GM23338 (cell line): ENCODE results near the gene MPND. TPM values are rescaled to one million over a fixed set of nuclear protein-coding genes. Genes with fewer than 3 reads are reported as not detected.

Experiments used
- ATAC-seq: fragments of 200-7000 bp; cut with Tn5 transposase; 3 replicates; pipeline ENCODE4 v1.9.1; 2020
- DNase-seq: peaks from one replicate; pipeline ENCODE4 v3.0.0-alpha.2; 2015; ENCODE audit warnings: low spot score
- H2AFZ ChIP-seq: fragments of 200-600 bp; sonication (generic); 2 replicates; pipeline ENCODE4 v1.8.0; 2016; ENCODE audit warnings: antibody characterized with exemption, mild to moderate bottlenecking, moderate library complexity
- H3F3A ChIP-seq: fragments of 200-600 bp; sonication (generic); replicated peaks from 2 replicates; pipeline ENCODE4 v1.8.0; 2017; ENCODE audit warnings: antibody characterized with exemption, mixed run types, low read depth
- H3K27ac ChIP-seq: fragments of 200-600 bp; sonication (generic); 2 replicates; pipeline ENCODE4 v1.6.1; 2016; ENCODE audit warnings: low read depth
- H3K27me3 ChIP-seq: fragments of 200-600 bp; sonication (generic); 2 replicates; pipeline ENCODE4 v1.8.0; 2016; ENCODE audit warnings: mild to moderate bottlenecking, mixed run types, moderate library complexity; ENCODE audit not compliant: insufficient read depth
- H3K36me3 ChIP-seq: fragments of 200-600 bp; sonication (generic); 2 replicates; pipeline ENCODE4 v1.8.0; 2016; ENCODE audit warnings: mild to moderate bottlenecking; ENCODE audit not compliant: insufficient read depth
- H3K4me1 ChIP-seq: fragments of 200-600 bp; sonication (generic); 2 replicates; pipeline ENCODE4 v1.8.0; 2016; ENCODE audit warnings: mild to moderate bottlenecking, moderate library complexity; ENCODE audit not compliant: insufficient read depth
- H3K4me2 ChIP-seq: fragments of 200-600 bp; sonication (generic); 2 replicates; pipeline ENCODE4 v1.7.1; 2017; ENCODE audit warnings: mixed run types
- H3K4me3 ChIP-seq: fragments of 200-600 bp; sonication (generic); 2 replicates; pipeline ENCODE4 v1.6.1; 2016; ENCODE audit warnings: mixed run types
- H3K79me2 ChIP-seq: fragments of 200-600 bp; sonication (generic); replicated peaks from 2 replicates; pipeline ENCODE4 v1.8.0; 2017; ENCODE audit warnings: mild to moderate bottlenecking; ENCODE audit not compliant: insufficient read depth
- H3K9me2 ChIP-seq: fragments of 200-600 bp; sonication (generic); 2 replicates; pipeline ENCODE4 v1.8.0; 2017; ENCODE audit not compliant: insufficient read depth
- H4K20me1 ChIP-seq: fragments of 200-600 bp; sonication (generic); replicated peaks from 2 replicates; pipeline ENCODE4 v1.8.0; 2017; ENCODE audit warnings: mild to moderate bottlenecking; ENCODE audit not compliant: insufficient read depth
- H3K27ac Mint-ChIP-seq: 2 replicates; pipeline ENCODE4 v1.8.0; 2020; ENCODE audit warnings: inconsistent platforms, mild to moderate bottlenecking, moderate library complexity, mixed read lengths
- H3K27me3 Mint-ChIP-seq: 3 replicates; pipeline ENCODE4 v1.8.0; 2022; ENCODE audit warnings: low read depth, mild to moderate bottlenecking, moderate library complexity, mixed read lengths, inconsistent platforms; ENCODE audit not compliant: insufficient read depth, poor library complexity
- H3K36me3 Mint-ChIP-seq: 3 replicates; pipeline ENCODE4 v1.8.0; 2021; ENCODE audit warnings: low read depth, mild to moderate bottlenecking, inconsistent platforms, moderate library complexity, mixed read lengths
- H3K4me1 Mint-ChIP-seq: 3 replicates; pipeline ENCODE4 v1.8.0; 2020; ENCODE audit warnings: mild to moderate bottlenecking, inconsistent platforms, mixed read lengths
- H3K4me3 Mint-ChIP-seq: 3 replicates; pipeline ENCODE4 v1.8.0; 2021; ENCODE audit warnings: moderate library complexity, mild to moderate bottlenecking, inconsistent platforms, mixed read lengths
- H3K9me3 Mint-ChIP-seq: 3 replicates; pipeline ENCODE4 v1.8.0; 2020; ENCODE audit warnings: moderate library complexity, mild to moderate bottlenecking, inconsistent platforms, mixed read lengths
- CREB1 ChIP-seq: fragments of 250-450 bp; sonication (Bioruptor Pico); IDR thresholded peaks from 2 replicates; pipeline ENCODE4 v1.5.0; 2020; ENCODE audit warnings: low read depth, mild to moderate bottlenecking, moderate library complexity
- CTCF ChIP-seq, 2 experiments: fragments of 200-600 bp in 1 of 2; sonication (generic) in 1 of 2; conservative IDR thresholded peaks; 2 replicates each; pipeline versions ENCODE4 v1.5.1 to v1.6.1; 2016 to 2017; ENCODE audit warnings: antibody characterized with exemption in 2 of 2, low read depth in 2 of 2, mild to moderate bottlenecking in 2 of 2, moderate library complexity in 1 of 2
- ETS1 ChIP-seq: IDR thresholded peaks from 2 replicates; pipeline ENCODE4 v1.6.1; 2016; ENCODE audit warnings: antibody characterized with exemption
- EZH2 ChIP-seq: fragments of 200-600 bp; sonication (generic); IDR thresholded peaks from one replicate; pipeline ENCODE4 v1.8.0; 2017; ENCODE audit warnings: antibody characterized with exemption, mild to moderate bottlenecking, low read depth; ENCODE audit not compliant: unreplicated experiment
- EZH2phosphoT487 ChIP-seq: fragments of 200-600 bp; sonication (generic); IDR thresholded peaks from one replicate; pipeline ENCODE4 v1.8.1; 2018; ENCODE audit warnings: antibody characterized with exemption; ENCODE audit not compliant: unreplicated experiment
- JUNB ChIP-seq: IDR thresholded peaks from one replicate; pipeline ENCODE4 v1.6.1; 2016; ENCODE audit warnings: antibody characterized with exemption; ENCODE audit not compliant: unreplicated experiment
- NANOG ChIP-seq: IDR thresholded peaks from 2 replicates; pipeline ENCODE4 v1.6.1; 2016; ENCODE audit warnings: antibody characterized with exemption, borderline replicate concordance
- POLR2AphosphoS5 ChIP-seq: IDR thresholded peaks from 2 replicates; pipeline ENCODE4 v1.6.1; 2016; ENCODE audit warnings: antibody characterized with exemption, low read depth
- REST ChIP-seq: IDR thresholded peaks from one replicate; pipeline ENCODE4 v1.6.1; 2018; ENCODE audit warnings: antibody characterized with exemption; ENCODE audit not compliant: unreplicated experiment
- STAT1 ChIP-seq: IDR thresholded peaks from one replicate; pipeline ENCODE4 v1.6.1; 2016; ENCODE audit warnings: antibody characterized with exemption; ENCODE audit not compliant: unreplicated experiment
- ZNF114 ChIP-seq: fragments of 250-450 bp; sonication (Bioruptor Pico); IDR thresholded peaks from 2 replicates; pipeline ENCODE4 v1.5.0; 2020; ENCODE audit warnings: mild to moderate bottlenecking, moderate library complexity
- ZNF331 ChIP-seq: fragments of 250-450 bp; sonication (Bioruptor Pico); IDR thresholded peaks from 2 replicates; pipeline ENCODE4 v1.5.0; 2020; ENCODE audit warnings: low read depth, mild to moderate bottlenecking, moderate library complexity
- ZNF462 ChIP-seq: fragments of 250-450 bp; sonication (Bioruptor Pico); IDR thresholded peaks from 2 replicates; pipeline ENCODE4 v1.5.0; 2020; ENCODE audit warnings: mild to moderate bottlenecking, moderate library complexity
- polyA plus RNA-seq: library from polyadenylated mRNA; unstranded; fragments of >200 nt; fragmentation: Nextera tagmentation; extraction: Ambion mirVana; gene quantifications from 2 replicates; pipeline ENCODE4 v1.2.1, GENCODE V29; 2016
- total RNA-seq: library from RNA; depleted of rRNA; stranded (reverse); fragments of >200 nt; shearing (Covaris generic); gene quantifications from 2 replicates; pipeline ENCODE4 v1.2.3, GENCODE V29; 2014

Gene MPND
- total and polyA plus RNA-seq, 2 experiments from 2014 or later = 11.8 to 15.6 TPM

- Mint-ChIP-seq H3K4me1 (peaks cover 56% of the 10 kb centered on the region), H3K27me3 (peaks cover 22% of the 10 kb centered on the region), H3K36me3 (peaks cover 14% of the 10 kb centered on the region; the same call in 2 of the 3 replicates), H3K4me3 (peak overlapping the region; percentile 63; the same call in 2 of the 3 replicates), H3K27ac (peak overlapping the region; percentile 76; the same call in 1 of the 2 replicates), H3K9me3 (no peaks in the 10 kb centered on the region)
- Histone ChIP-seq H3K27ac (no peak overlapping the region), H3K4me1 (peaks cover 22% of the 10 kb centered on the region), H3F3A (peaks cover 10% of the 10 kb centered on the region; the same call in 1 of the 2 replicates), H3K9me2 (no peaks in the 10 kb centered on the region), H2AFZ (no peak overlapping the region), H3K27me3 (no peaks in the 10 kb centered on the region), H3K79me2 (peaks cover 97% of the 10 kb centered on the region), H3K36me3 (no peaks in the 10 kb centered on the region), H3K4me3 (peak overlapping the region; percentile 46; the same call in 1 of the 2 replicates), H4K20me1 (peaks cover 62% of the 10 kb centered on the region), H3K4me2 (peak overlapping the region; percentile 75)
- ATAC-seq = no peak
- TF ChIP-seq ZNF114 (CRISPR knock-in tag) = no peak
- TF ChIP-seq REST = no peak
- no peak for TF ChIP-seq CTCF (conservative IDR thresholded peaks at IDR 0.05; ENCODE audit: low read depth in 2 of 2)
- TF ChIP-seq NANOG = no peak
- no peak for TF ChIP-seq CREB1
- TF ChIP-seq EZH2 = no peak
- TF ChIP-seq STAT1 = no peak
- TF ChIP-seq ETS1 = no peak
- TF ChIP-seq POLR2AphosphoS5 = no peak
- no peak for TF ChIP-seq EZH2phosphoT487
- TF ChIP-seq ZNF331 (CRISPR knock-in tag) = no peak
- TF ChIP-seq JUNB = no peak
- TF ChIP-seq ZNF462 = no peak
- no peak for DNase-seq
Measured at GRCh38 chr19:4389511-4390016, 46.2 kb downstream of the MPND start.
